ENCODE results near the gene TGFB1.
"Not testable (repeated sequence)": the region's sequence is repeated elsewhere in the genome, so short reads cannot be mapped to it uniquely, and the experiment has no call there.

Gene TGFB1

GRCh38 chr19:41355035-41355434, 1.3 kb upstream of the TGFB1 start:
- no peak overlapping the region for H3K4me3 ChIP-seq (replicated peaks; ENCODE audit: low read depth, low read length)
- TF ChIP-seq CTCF (IDR thresholded peaks at IDR 0.05; ENCODE audit: low read depth, low read length, missing control alignments): no peak
- DNase-seq (ENCODE audit: extremely low read depth, low read depth): no peak

GRCh38 chr19:41354343-41354953, 726 bp upstream of the TGFB1 start:
- DNase-seq (ENCODE audit: extremely low read depth, low read depth): no peak
- H3K4me3 ChIP-seq (replicated peaks; ENCODE audit: low read depth, low read length): peak overlapping the region; percentile 89
- no peak for TF ChIP-seq CTCF (IDR thresholded peaks at IDR 0.05; ENCODE audit: low read depth, low read length, missing control alignments)

GRCh38 chr19:41352609-41353465, 885 bp downstream of the TGFB1 start:
- TF ChIP-seq CTCF (IDR thresholded peaks at IDR 0.05; ENCODE audit: low read depth, low read length, missing control alignments): peak; percentile 73
- H3K4me3 ChIP-seq (replicated peaks; ENCODE audit: low read depth, low read length): peak overlapping the region; percentile 89
- no peak for DNase-seq (ENCODE audit: extremely low read depth, low read depth)

GRCh38 chr19:41352279-41352608, 1.5 kb downstream of the TGFB1 start:
- H3K4me3 ChIP-seq (replicated peaks; ENCODE audit: low read depth, low read length): peak overlapping the region; percentile 89
- no peak for DNase-seq (ENCODE audit: extremely low read depth, low read depth)
- TF ChIP-seq CTCF (IDR thresholded peaks at IDR 0.05; ENCODE audit: low read depth, low read length, missing control alignments): no peak

- TF ChIP-seq CTCF (IDR thresholded peaks at IDR 0.05; ENCODE audit: low read depth, low read length, missing control alignments): no peak
- DNase-seq (ENCODE audit: extremely low read depth, low read depth): no peak
- peak overlapping the region; percentile 89 for H3K4me3 ChIP-seq (replicated peaks; ENCODE audit: low read depth, low read length)
Observed at GRCh38 chr19:41351339-41352245, 2.1 kb downstream of the TGFB1 start.

- DNase-seq (ENCODE audit: extremely low read depth, low read depth): no peak
- no peak for TF ChIP-seq CTCF (IDR thresholded peaks at IDR 0.05; ENCODE audit: low read depth, low read length, missing control alignments)
- peak overlapping the region; percentile 89 for H3K4me3 ChIP-seq (replicated peaks; ENCODE audit: low read depth, low read length)
Observed at GRCh38 chr19:41350735-41351338, 2.9 kb downstream of the TGFB1 start.

- not testable (repeated sequence) for DNase-seq (ENCODE audit: extremely low read depth, low read depth); H3K4me3 ChIP-seq (replicated peaks; ENCODE audit: low read depth, low read length)
Observed at GRCh38 chr19:41346916-41347315, 6.8 kb downstream of the TGFB1 start.
